Lung (tissue), 12 donors: ENCODE results near the gene STIM2. TPM values are rescaled to one million over a fixed set of nuclear protein-coding genes. Genes with fewer than 3 reads are reported as not detected.
A peak's percentile ranks its signal among the peaks of the same experiment; 100 is the strongest.

Experiments
- ATAC-seq: fragments of 200-7000 bp; cut with Tn5 transposase; one replicate; pipeline ENCODE4 v1.9.1; 2020; ENCODE audit warnings: moderate number of reproducible peaks; ENCODE audit not compliant: insufficient read depth, low FRiP score
- DNase-seq, 3 donors: peaks; one replicate each; pipeline ENCODE4 v3.0.0-alpha.2; 2013 to 2017
- H3K27ac ChIP-seq, 2 donors: one replicate each; pipeline ENCODE4 v1.5.1; 2013; ENCODE audit warnings: mild to moderate bottlenecking in 2 of 2, moderate library complexity in 2 of 2, control low read depth in 1 of 2, inconsistent platforms in 1 of 2, low read depth in 1 of 2, low read length in 1 of 2
- H3K27me3 ChIP-seq, 3 donors: one replicate each; pipeline ENCODE4 v1.5.1; 2013; ENCODE audit warnings: low read length in 2 of 3; ENCODE audit not compliant: control insufficient read depth in 3 of 3, insufficient read depth in 3 of 3
- H3K36me3 ChIP-seq, 4 donors: one replicate each; pipeline ENCODE4 v1.5.1; 2013; ENCODE audit warnings: low read length in 4 of 4, mild to moderate bottlenecking in 1 of 4, moderate library complexity in 1 of 4; ENCODE audit not compliant: control insufficient read depth in 4 of 4, insufficient read depth in 4 of 4
- H3K4me1 ChIP-seq, 5 donors: one replicate each; pipeline ENCODE4 v1.5.1; 2013; ENCODE audit warnings: low read length in 5 of 5, mild to moderate bottlenecking in 2 of 5, moderate library complexity in 1 of 5; ENCODE audit not compliant: control insufficient read depth in 5 of 5, insufficient read depth in 5 of 5
- H3K4me3 ChIP-seq: one replicate; pipeline ENCODE4 v1.5.1; 2013; ENCODE audit warnings: mild to moderate bottlenecking, control low read depth, moderate library complexity
- H3K9ac ChIP-seq, 2 donors: one replicate each; pipeline ENCODE4 v1.5.1; 2013; ENCODE audit warnings: low read length in 2 of 2, control low read depth in 1 of 2; ENCODE audit not compliant: insufficient read depth in 1 of 2
- H3K9me3 ChIP-seq, 4 donors: one replicate each; pipeline ENCODE4 v1.5.1; 2013; ENCODE audit warnings: low read length in 3 of 4, mild to moderate bottlenecking in 1 of 4, moderate library complexity in 1 of 4; ENCODE audit not compliant: control insufficient read depth in 4 of 4, insufficient read depth in 3 of 4
- WGBS, 2 donors: extraction: QIAGEN DNeasy Blood & Tissue Kit; methylation state at CpG; one replicate each; pipeline ENCODE4 v1.1.7; 2013; 5-methylcytosine and 5-hydroxymethylcytosine counted together
- polyA plus RNA-seq, 2 donors: library from polyadenylated mRNA; stranded (reverse); fragments of 200-250 nt; gene quantifications; one replicate each; pipeline ENCODE4 v1.2.1, GENCODE V29; 2013
- total RNA-seq, 2 donors: library from RNA; depleted of rRNA in 1 of 2; stranded (reverse); fragments of >200 nt in 1 of 2; gene quantifications; one replicate each; pipeline ENCODE4 v1.2.1, GENCODE V29; 2014 to 2021
- TF ChIP-seq, protein P1 (sequence below): IDR thresholded peaks from 2 replicates; pipeline ENCODE4 v1.5.1; 2012; ENCODE audit warnings: mild to moderate bottlenecking; ENCODE audit errors: control extremely low read depth, extremely low read depth
- donor health status: control.
- donor health status: control.
- donor health status: Bipolar disorder and iron deficiency.
- donor health status: healthy.
- donor health status: DM: yes; HTN: yes; CAD: no.

STIM2 gene
- total and polyA plus RNA-seq, 4 donors: 12.7 to 35.5 (median 25.9) TPM

DNA sequence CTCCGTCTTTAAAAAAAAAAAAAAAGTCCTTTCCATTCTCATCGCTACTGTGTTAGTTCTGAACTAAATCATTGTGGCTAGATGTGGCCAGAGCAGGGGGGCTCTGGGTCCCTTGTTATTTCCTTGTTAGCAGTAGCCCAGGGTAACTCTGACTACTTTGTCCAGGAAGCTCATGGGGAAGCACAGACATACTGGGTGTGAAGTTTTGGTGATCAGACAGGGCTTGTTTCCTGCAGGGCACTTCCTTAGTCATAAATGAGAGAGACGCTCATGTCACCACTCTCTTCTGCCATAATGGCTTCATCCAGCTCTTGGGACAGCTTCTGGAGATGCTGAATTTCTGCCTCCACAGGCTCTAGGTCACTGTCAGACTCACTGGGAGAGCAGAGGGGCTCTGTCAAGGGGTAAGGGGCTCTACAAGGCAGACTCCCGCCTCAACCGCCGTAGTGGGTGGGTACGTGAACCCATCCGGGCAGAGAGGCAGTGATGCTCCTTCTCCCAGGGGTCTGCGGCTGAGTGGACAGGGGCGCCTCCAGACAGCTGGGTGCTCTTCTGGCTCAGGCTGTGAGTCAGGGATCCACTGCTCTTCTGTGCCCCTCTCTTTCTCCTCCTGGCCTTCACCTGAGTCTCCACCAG lies 12.9 kb downstream of the STIM2 start:
- H3K27ac ChIP-seq: peak overlapping the region in 1 of 2 donors; percentile 3
- peaks cover 0 to 4% (median 0%) of the 10 kb centered on the region in 4 donors for H3K36me3 ChIP-seq
- H3K27me3 ChIP-seq: no peaks in the 10 kb centered on the region
- H3K4me3 ChIP-seq: no peak overlapping the region
- no peaks in the 10 kb centered on the region for H3K9me3 ChIP-seq
- ATAC-seq: peak; percentile 34
- 80 to 83% methylated on average over 10 of the region's 10 CpGs for WGBS, 2 donors
- H3K9ac ChIP-seq: no peak overlapping the region
- TF ChIP-seq, protein P1, sequence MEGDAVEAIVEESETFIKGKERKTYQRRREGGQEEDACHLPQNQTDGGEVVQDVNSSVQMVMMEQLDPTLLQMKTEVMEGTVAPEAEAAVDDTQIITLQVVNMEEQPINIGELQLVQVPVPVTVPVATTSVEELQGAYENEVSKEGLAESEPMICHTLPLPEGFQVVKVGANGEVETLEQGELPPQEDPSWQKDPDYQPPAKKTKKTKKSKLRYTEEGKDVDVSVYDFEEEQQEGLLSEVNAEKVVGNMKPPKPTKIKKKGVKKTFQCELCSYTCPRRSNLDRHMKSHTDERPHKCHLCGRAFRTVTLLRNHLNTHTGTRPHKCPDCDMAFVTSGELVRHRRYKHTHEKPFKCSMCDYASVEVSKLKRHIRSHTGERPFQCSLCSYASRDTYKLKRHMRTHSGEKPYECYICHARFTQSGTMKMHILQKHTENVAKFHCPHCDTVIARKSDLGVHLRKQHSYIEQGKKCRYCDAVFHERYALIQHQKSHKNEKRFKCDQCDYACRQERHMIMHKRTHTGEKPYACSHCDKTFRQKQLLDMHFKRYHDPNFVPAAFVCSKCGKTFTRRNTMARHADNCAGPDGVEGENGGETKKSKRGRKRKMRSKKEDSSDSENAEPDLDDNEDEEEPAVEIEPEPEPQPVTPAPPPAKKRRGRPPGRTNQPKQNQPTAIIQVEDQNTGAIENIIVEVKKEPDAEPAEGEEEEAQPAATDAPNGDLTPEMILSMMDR: no peak
- no peak for DNase-seq
- H3K4me1 ChIP-seq: peaks cover 0 to 6% (median 3%) of the 10 kb centered on the region in 5 donors

DNA sequence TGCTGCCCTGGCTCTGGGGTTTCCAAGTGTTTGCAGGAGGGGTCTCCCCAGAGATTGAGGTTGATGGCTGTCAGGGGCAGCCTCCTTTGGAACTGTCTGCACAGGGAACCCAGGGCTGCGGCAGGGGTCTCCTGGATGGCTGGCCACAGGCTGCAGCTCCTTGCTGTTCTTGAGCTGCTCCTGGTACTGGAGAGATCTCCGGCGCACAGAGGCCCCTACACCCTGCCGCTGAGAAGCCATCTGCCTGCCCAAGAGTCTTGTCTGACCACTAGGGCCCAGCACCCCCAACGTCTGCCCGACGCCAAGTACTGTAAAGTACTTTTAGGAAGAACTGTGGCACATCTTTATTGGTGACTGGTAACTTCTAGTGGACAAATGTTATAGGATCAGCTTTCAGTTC lies 13.5 kb downstream of the STIM2 start:
- H3K27me3 ChIP-seq: no peaks in the 10 kb centered on the region
- TF ChIP-seq, protein P1: no peak
- 94 to 97% methylated on average over 7 of the region's 7 CpGs for WGBS, 2 donors
- peaks cover 0 to 4% (median 0%) of the 10 kb centered on the region in 4 donors for H3K36me3 ChIP-seq
- ATAC-seq (no peak), DNase-seq (no peak)
- H3K4me1 ChIP-seq: peaks cover 0 to 6% (median 3%) of the 10 kb centered on the region in 5 donors
- no peak overlapping the region for H3K27ac ChIP-seq
- no peak overlapping the region for H3K9ac ChIP-seq
- H3K4me3 ChIP-seq: no peak overlapping the region
- no peaks in the 10 kb centered on the region for H3K9me3 ChIP-seq

DNA sequence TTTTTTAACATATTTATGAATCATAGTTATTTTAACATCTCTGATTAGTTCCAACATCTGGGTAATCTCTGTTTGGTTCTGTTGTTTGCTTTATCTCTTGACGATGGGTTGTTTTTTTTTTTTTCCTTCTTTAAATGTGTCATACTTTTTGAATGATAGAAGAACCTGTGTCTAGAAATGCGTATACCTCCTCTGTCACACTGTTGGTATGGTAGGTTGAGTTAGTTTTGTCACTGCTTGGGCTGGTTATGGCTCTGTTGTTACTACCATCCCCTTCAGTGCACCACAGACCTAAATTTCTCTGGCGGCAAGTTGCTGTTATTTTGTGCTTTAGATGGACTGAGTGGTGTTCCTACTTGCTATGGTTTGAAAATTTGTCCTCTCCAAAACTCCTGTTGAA lies 16.8 kb downstream of the STIM2 start:
- no peak overlapping the region for H3K9ac ChIP-seq
- H3K4me3 ChIP-seq: no peak overlapping the region
- no peaks in the 10 kb centered on the region for H3K9me3 ChIP-seq
- 93 to 96% methylated on average over 3 of the region's 3 CpGs for WGBS, 2 donors
- ATAC-seq (no peak), DNase-seq (no peak)
- H3K27me3 ChIP-seq: no peaks in the 10 kb centered on the region
- TF ChIP-seq, protein P1: no peak
- peaks cover 0 to 5% (median 0%) of the 10 kb centered on the region in 4 donors for H3K36me3 ChIP-seq
- H3K4me1 ChIP-seq: peaks cover 0 to 4% (median 0%) of the 10 kb centered on the region in 5 donors
- H3K27ac ChIP-seq: no peak overlapping the region
